GM13977 (cell line): ENCODE data around the gene FUT8.
"Not testable (repeated sequence)": the region's sequence is repeated elsewhere in the genome, so short reads cannot be mapped to it uniquely, and the experiment has no call there.

Experiments used
- DNase-seq: peaks from one replicate; pipeline ENCODE4 v3.0.0; 2012; ENCODE audit warnings: low spot score
- CTCF ChIP-seq: IDR thresholded peaks from 2 replicates; pipeline ENCODE4 v1.5.1; 2012; ENCODE audit warnings: mild to moderate bottlenecking, control low read depth; ENCODE audit not compliant: insufficient read depth; ENCODE audit errors: extremely low read depth, missing control alignments
- in situ Hi-C: fragments of 300-500 bp; cut with MboI; formaldehyde crosslinking; loops from one replicate; pipeline ENCODE4 v1.12.0; 2022; ENCODE audit warnings: low sequenced_read_pairs, low pct_unique_long_range_greater_than_20kb, mixed read lengths, inconsistent platforms; ENCODE audit not compliant: unreplicated experiment

Gene FUT8

GRCh38 chr14:65632487-65632886 is 220.0 kb downstream of the FUT8 start:
- TF ChIP-seq CTCF, result no peak
- in situ Hi-C loops, result no loop called here
- no peak for DNase-seq

GRCh38 chr14:65633666-65634065 is 221.1 kb downstream of the FUT8 start:
- in situ Hi-C loops, DNase-seq: not testable (repeated sequence)

GRCh38 chr14:65637780-65638179 is 225.2 kb downstream of the FUT8 start:
- peak; percentile 78 for DNase-seq
- no peak for TF ChIP-seq CTCF
- in situ Hi-C loops, result no loop called here

GRCh38 chr14:65639216-65639615 is 226.7 kb downstream of the FUT8 start:
- no peak for DNase-seq
- in situ Hi-C loops, result no loop called here
- TF ChIP-seq CTCF, result no peak

- no peak for TF ChIP-seq CTCF
- in situ Hi-C loops, result no loop called here
- DNase-seq, result no peak
Observed at GRCh38 chr14:65650826-65651225, 238.3 kb downstream of the FUT8 start.

GRCh38 chr14:65656554-65656953 is 244.0 kb downstream of the FUT8 start:
- DNase-seq, result no peak
- in situ Hi-C loops, result no loop called here
- no peak for TF ChIP-seq CTCF

- in situ Hi-C loops, result no loop called here
- no peak for DNase-seq
- TF ChIP-seq CTCF, result no peak
Observed at GRCh38 chr14:65658202-65658601, 245.7 kb downstream of the FUT8 start.
